22Rv1 (cell line): ENCODE measurements around the gene TNNT2.

ENCODE experiments used
- H3K27ac ChIP-seq: fragments of 450-650 bp; 2 replicates; pipeline ENCODE4 v1.5.1; 2017
- ZFX ChIP-seq: fragments of 450-650 bp; IDR thresholded peaks from 2 replicates; pipeline ENCODE4 v1.6.1; 2017; ENCODE audit warnings: antibody characterized with exemption, borderline replicate concordance
- TF ChIP-seq, protein P1 (sequence below): fragments of 450-650 bp; IDR thresholded peaks from 2 replicates; pipeline ENCODE4 v1.5.1; 2017; ENCODE audit warnings: mild to moderate bottlenecking

The TNNT2 gene

DNA sequence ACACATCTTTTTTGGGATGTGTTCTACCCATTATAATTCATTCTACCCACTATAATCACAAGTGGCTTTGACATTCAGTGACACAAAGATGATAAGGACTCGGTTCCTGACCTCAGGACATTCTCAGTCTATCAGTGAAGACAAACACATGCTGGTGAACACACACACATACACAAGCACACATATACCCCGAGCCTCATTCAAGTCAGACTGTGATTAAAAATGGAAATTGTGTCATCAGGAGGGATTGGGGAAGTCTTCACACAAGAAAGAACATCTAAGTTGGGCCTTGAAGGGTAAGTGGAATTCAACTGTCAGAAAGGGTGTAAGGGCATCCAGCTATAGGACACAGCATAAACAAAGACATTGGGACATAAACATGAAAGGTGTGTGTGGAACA, 24.2 kb upstream of the TNNT2 start:
- TF ChIP-seq, protein P1, sequence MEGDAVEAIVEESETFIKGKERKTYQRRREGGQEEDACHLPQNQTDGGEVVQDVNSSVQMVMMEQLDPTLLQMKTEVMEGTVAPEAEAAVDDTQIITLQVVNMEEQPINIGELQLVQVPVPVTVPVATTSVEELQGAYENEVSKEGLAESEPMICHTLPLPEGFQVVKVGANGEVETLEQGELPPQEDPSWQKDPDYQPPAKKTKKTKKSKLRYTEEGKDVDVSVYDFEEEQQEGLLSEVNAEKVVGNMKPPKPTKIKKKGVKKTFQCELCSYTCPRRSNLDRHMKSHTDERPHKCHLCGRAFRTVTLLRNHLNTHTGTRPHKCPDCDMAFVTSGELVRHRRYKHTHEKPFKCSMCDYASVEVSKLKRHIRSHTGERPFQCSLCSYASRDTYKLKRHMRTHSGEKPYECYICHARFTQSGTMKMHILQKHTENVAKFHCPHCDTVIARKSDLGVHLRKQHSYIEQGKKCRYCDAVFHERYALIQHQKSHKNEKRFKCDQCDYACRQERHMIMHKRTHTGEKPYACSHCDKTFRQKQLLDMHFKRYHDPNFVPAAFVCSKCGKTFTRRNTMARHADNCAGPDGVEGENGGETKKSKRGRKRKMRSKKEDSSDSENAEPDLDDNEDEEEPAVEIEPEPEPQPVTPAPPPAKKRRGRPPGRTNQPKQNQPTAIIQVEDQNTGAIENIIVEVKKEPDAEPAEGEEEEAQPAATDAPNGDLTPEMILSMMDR = no peak
- no peak for TF ChIP-seq ZFX
- H3K27ac ChIP-seq = no peak overlapping the region

- TF ChIP-seq, protein P1 = no peak
- TF ChIP-seq ZFX = no peak
- H3K27ac ChIP-seq = no peak overlapping the region
Measured at GRCh38 chr1:201400852-201401230, 23.4 kb upstream of the TNNT2 start.

- TF ChIP-seq, protein P1 = no peak
- no peak for TF ChIP-seq ZFX
- H3K27ac ChIP-seq = peak overlapping the region; percentile 72; the same call in 1 of the 2 replicates
Measured at GRCh38 chr1:201400212-201400851, 22.9 kb upstream of the TNNT2 start.

DNA sequence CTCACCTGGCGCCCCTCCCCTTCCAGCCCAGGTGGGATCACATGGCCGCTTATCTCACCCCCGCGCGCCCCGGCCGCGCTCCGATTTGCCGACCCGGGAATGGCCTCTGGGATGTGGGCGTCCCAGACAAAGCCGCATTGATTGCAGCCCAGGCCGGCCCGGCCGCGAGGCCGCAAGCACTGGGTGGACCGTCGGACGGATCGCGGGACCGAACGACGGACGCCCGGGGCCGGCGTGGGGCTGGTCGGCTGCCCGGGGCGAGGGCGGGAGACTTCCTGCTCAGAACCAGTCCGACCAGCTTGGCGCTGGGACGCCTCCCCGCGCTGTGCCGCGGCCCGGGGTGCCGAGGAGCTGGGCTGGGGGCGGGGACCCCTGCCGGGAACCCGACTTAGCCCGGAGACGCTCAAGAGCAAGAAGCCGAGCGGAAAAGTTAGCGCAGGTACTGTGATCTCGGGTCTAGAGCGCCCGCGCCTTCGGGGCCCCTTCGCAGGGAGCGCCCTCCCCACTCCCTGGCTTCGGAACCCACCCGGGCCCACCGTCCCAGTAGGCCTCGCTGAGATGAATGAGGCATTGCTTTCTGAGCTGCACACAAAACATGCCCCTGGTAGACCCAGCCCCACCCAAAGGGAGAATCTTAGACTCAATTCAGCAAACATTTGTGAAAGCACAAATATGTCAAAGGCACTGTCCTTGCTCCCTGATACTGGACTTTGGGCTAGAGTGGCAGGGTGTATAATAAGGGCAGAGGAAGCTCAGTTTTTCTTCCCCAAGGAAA, 22.1 kb upstream of the TNNT2 start:
- no peak for TF ChIP-seq ZFX
- TF ChIP-seq, protein P1 = no peak
- peak overlapping the region; percentile 72 for H3K27ac ChIP-seq

DNA sequence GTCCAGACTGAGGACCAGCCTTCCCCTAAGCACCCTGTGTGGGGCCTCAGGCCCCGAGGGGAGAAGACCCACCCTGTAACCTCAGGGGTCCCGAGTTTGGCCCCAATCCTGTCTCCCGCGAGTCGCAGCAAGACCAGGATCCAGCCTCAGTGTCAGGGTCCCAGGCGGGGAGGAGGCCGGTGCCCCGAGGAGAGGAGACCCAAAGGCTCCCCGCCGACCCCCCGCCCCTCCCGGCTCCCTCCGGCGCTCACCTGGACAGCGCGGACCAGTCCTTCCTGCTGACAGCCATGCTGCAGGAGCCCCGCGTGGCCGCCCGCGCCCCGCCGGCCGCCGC, 21.5 kb upstream of the TNNT2 start, which contains the start of gene LAD1:
LAD1 (minus strand) TSS at position 307 of the 334 bp plus-strand sequence; CDS start at position 289, 18 bp downstream.
- peak within 1 kb of the TSS; percentile 72 for H3K27ac ChIP-seq
- TF ChIP-seq, protein P1 = no peak
- no peak for TF ChIP-seq ZFX

- peak overlapping the region; percentile 72 for H3K27ac ChIP-seq
- TF ChIP-seq, protein P1 = no peak
- TF ChIP-seq ZFX = no peak
Measured at GRCh38 chr1:201397675-201398074, 20.2 kb upstream of the TNNT2 start.

DNA sequence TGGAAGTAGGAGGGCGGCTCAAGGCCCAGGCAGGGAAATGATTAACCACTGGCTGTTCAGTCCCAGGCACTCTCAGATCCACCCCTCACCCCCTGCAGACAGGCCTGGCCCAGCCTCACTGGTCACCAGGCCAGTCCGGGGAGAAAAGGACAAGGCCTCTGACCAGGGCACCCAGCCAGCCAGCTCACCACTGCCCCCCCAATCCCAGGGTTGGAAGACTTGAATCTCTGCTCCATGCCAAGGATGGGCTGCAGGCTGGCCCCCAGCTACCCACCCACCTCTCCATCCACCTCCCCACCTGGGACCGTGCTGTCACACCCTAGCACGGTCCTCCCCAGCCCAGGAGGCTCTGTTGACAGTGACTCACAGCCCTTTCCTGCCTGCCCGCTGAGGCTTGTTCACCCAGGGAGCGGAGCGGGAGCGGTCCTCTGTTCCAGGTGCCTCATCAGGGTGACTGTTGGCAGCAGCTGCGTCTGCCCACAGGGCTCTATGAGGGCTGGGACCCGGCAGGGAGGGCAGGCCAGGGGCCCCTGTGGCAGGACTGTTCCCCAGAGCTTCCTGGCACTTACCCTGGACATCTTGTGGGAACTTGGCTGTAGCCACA, 19.5 kb upstream of the TNNT2 start:
- H3K27ac ChIP-seq = peak overlapping the region; percentile 72
- TF ChIP-seq, protein P1 = no peak
- no peak for TF ChIP-seq ZFX
